Forelimb muscle (tissue), 1 donor: ENCODE results near the gene GLYATL2. TPM values are rescaled to one million over a fixed set of nuclear protein-coding genes. Genes with fewer than 3 reads are reported as not detected.

ENCODE experiments used
- DNase-seq: peaks from one replicate; pipeline ENCODE4 v3.0.0-alpha.2; 2013; ENCODE audit warnings: low read depth
- polyA plus RNA-seq: library from polyadenylated mRNA; unstranded; fragments of 120-200 nt; gene quantifications from one replicate; pipeline ENCODE4 v1.2.1, GENCODE V29; 2013; ENCODE audit not compliant: insufficient read length

GLYATL2 gene, protein sequence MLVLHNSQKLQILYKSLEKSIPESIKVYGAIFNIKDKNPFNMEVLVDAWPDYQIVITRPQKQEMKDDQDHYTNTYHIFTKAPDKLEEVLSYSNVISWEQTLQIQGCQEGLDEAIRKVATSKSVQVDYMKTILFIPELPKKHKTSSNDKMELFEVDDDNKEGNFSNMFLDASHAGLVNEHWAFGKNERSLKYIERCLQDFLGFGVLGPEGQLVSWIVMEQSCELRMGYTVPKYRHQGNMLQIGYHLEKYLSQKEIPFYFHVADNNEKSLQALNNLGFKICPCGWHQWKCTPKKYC
- polyA plus RNA-seq = 1.3 TPM

DNA sequence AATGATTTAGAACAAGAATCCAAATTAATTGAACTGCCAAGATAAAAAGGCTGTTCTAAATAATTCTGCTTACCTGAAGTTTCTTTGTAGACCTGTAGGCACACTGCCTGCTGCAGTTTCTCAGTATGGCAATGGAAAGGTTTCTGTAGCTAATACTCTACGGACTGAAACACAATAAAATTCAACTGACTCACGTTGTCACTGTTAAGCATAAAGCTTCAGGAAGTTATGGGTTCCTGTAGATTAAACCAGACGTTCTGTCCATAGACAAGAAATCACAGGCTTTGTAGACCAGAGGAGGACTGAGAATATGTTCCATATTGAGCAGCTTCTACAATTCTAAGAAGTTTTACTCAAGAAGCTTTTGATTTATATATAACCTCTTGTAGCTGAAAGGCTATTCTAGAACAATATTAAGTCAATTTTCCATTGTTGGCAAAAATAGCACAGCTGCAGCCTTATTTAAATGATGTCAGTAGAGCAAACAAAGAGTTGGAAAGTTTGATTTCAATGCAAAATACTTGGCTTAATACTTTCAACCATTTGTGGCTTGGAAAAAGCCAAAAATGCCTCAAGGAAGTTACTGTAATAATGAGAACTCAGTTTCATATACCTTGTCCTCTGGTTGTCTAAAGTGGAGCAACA lies at the start of gene GLYATL2:
TSS of gene GLYATL2 (minus strand) at position 344 of the 645 bp plus-strand sequence. CDS start 5,092 bp downstream, outside the sequence.
- no peak for DNase-seq

DNA sequence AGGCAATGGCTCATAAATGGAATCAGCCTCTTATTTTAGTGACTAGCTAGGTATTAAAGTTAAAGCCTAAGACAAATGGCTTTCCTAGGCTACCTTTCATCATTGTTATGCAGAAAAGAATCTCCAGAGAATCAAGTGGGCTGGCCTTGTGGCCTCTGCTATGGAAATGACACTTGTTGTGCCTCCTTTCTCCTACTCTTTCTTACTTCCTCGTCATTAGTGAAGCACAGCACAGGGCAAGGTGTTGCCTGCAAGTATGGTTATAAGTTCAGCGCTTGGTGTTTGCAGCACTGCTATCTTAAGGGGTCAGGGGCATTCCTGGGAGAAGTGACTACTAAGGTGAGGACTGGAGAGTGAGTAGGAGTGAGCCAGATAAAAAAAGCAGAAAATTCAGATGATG lies 49.4 kb upstream of the GLYATL2 start:
- DNase-seq = no peak

DNA sequence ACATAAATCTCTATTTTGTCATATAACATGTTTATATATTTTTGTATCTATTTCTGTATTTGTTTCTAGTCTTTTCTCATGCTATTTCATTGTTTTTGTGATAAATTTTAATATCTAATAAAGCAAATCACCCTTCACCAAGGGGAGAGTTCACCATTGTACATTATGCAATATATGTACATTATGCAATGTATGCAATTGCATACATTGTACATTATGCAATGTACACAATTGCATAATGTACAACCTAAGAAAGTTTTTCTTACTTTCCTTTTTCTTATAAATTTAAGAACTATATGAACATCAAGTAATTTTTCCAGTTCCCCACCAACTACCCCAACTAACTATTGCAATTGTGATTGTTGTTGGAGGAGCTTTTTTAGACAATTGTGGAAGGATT lies 44.1 kb upstream of the GLYATL2 start:
- DNase-seq = no peak

DNA sequence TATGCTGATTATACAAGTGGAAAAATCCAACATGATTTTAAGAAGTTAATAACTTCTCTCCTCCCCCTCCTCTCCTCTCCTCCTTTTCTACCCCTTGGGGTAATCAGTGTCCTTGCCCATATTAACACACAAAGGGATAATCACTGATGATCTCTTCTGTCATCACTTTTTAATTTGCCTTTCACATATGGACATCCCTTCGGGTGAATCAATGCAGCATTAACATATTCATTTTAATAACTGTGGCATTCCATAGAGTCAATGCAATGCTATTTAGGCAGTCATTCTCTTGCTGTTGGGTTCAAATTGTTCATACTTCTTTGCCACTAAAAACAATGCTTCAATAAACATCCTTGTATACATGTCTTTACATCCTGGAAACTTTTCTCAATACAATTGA lies 42.9 kb upstream of the GLYATL2 start:
- DNase-seq = no peak

DNA sequence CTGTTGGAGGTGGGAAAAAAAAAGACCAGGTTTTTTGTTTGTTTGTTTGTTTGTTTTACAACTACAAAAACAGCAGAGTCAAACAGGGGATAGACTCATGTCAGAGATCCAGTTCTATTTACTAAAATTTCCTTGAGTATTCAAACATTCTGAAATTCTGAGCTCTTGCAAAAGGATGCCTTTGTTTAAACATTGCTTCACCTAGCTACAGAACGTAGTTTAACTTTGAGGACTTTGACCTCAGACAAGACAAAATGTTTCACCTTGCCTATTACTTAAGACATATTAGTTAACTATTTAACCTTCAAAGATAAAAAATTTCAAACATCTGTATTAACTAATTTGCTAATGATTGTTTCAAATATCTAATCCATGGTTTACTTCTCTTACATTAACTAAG lies 36.1 kb upstream of the GLYATL2 start:
- DNase-seq = no peak

DNA sequence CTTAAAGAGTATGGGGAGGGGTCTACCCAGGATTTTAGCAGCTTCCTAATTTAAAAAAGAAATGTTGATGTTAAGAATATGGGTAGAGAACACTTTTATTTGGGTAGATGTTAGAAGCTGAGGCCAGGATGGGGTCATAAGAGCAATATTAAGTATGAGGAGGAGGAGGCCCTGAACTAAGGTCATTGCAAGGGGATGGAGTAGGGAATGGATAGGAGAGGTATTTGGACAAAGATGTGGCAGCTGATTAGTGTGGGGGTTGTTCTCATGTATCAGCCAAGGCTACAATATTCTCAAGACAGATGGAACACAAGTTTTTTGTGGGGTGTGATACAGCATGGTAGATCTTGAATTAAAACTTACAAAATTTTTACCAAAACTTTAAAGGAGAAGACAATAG lies 35.7 kb upstream of the GLYATL2 start:
- no peak for DNase-seq

DNA sequence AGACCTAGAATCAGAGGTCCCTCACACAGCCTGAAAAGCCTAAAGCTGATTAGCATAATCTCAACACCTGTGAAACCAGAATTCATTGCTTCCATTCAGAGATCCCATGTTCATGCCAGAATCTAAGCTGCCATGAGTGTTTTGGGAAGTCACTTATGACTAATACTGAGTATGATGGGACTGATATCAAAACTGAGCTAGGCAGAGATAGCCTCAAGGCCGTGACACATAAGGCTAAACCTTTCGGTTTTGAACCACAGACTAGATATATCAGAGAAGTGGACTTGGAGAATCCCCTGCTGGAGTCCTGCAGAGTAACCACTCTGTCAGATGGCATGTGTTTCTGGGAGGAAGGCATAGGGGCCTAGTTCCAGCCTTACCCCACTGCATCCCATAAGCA lies 23.1 kb upstream of the GLYATL2 start:
- no peak for DNase-seq

DNA sequence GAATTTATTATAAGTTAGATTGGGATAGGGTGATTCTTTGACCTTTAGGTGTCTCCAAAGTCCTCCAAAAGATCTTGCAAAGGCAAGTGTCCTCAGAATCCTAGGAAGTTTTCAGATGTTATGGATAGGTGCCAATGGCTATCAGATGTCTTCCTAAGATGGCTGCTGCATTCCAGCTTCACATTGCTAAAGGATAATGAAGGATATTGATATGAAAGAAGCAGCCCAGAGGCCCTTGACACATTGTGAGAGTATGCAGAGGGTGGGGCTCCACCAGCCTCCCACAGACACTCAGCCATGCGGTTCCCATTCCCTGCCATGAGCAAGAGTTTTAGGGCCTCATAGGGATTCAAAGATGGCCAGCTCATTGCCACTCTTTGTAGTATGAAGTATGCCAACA lies 22.3 kb upstream of the GLYATL2 start:
- DNase-seq = no peak

DNA sequence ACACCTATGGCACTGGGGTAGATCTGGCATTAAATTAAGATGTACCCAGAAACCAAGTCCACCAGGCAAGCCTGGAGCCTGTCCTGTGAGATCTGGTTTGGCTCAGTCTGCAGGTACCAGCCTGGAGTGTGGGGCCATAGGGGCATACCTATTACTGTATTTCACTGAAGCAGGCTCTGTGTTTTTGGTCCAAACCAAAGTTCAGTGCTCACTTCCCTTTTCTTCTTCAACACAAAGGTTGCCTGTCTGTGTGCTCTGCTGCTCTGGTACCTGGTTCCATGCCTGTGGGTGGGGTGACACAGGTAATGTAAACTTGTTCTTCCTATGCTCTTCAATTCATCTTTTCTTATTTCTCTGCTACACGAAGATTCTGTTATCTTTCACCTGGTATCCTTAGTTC lies 19.8 kb upstream of the GLYATL2 start:
- DNase-seq = no peak

DNA sequence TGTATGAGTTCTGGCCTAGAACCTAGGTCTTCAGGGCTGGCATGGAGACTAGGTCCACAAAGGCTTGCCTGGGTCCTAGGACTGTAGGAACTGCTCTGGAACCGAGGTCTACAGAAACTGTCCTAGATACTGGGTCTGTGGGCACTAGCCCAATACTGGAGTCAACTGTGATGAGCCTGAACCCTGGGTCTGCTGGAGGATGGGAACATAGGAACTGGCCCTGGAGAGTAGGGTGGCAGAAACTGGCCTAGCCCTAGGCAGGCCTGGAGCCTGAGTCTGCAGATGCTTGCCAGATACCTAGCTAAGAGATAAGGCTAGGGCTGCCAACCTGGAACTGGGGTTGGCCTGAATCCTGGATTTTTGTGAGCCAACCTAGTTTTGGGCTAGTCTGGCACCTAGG lies 19.2 kb upstream of the GLYATL2 start:
- no peak for DNase-seq

DNA sequence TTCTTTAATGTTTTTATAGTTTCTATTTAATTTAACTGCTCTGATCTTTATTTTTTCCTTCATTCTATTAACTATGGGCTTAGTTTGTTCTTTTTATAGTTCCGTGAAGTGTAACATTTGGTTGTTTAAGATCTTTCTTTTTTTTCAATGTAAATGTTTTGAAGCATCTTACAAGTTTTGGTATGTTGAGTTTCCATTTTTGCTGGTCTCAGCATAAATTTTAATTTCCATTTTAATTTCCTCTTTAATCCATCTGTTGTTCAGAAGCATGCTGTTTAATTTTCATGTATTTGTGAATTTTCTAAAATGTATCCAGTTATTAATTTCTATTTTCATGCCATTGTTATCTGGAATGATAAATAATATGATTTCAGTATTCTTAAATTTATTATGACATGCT lies 17.0 kb upstream of the GLYATL2 start:
- DNase-seq = no peak

DNA sequence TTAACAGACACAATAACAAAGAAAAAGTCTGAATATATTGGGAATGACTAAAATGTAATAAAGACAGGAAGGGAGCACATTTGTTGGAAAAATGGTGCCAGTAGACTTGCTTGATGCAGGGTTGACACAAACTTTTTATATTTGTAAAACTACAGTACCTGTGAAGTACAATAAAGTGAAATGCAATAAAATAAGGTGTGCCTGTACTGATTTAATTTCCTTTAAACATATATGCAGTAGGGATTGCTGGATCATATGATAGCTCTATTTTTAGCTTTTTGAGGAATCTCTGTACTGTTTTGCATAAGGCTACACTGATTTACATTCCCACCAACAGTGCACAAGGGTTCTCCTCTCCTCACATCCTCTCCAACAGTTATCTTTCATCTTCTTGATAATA lies 12.3 kb upstream of the GLYATL2 start:
- DNase-seq = no peak

DNA sequence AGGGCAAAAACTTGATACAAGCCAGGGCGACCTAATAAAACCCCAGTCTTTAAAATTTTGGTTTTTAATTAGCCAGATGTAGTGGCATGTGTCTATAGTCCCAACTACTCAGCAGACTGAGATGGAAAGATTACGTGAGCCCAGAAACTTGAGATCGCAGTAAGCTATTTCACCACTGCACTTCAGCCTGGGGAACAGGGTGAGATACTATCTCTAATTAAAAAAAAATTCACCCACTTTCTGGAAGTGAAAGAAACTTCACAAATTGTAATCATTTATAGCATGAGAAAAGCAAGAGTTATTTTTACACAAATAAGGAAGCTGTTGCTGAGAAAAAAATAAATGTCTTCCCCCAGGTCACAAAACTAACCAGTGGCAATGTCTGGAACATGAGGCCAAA lies 882 bp upstream of the GLYATL2 start:
- DNase-seq = no peak

DNA sequence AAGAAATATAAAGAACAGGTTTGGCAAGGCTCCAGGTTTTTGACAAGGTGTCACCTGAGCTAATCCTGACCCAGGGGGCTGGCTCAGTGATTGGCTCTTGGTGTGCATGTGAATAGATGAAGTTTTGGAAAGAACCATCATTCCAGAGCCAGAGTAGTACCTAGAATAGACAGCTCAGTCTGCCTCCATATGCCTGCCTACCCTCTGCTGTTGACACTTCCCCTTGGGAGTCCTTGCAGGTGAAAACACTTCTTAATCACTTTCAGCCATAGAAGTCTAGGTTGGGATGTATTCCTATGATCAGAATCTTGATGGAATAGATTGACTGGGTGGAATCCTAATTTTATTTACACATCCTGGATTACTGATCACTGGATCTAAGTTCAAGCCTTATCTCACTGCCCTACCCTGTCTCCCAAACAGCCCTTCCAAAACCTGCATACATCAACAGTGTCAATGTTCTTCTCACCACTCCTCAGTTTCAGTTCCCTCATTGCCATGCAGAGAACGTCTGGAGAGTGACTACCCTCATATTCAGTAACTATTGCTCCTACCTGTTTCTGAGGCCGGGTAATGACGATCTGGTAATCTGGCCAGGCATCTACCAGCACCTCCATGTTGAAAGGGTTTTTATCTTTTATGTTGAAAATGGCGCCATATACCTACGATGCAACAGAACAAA lies 6.7 kb downstream of the GLYATL2 start:
- no peak for DNase-seq

DNA sequence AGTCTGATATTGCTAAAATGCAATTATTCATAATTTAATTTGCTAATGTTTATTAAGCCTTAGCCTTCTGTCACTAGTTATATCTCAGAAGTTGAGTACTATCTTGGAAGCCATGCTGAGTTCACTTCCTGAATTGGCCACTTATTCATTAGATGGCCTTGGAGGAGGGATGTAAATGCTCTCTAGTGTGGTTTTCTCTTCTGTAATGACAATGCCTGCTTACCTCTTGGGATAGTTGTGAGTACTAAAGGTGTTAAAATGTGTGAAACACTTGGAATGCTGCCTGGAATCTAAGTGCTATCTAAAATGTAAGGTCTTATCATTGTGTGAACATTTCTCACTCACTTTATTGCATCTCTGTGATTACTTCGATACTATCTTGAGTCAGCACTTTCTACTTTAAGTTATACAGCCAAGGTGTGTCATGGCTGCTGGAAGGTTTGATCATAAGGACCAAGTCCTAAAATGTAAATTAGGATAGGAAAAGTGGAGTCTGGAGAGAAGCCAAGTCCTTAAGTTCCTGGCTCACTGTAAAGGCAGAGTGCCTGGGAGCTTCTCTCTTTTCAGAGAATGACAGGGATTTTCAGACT lies 12.4 kb downstream of the GLYATL2 start:
- DNase-seq = no peak

DNA sequence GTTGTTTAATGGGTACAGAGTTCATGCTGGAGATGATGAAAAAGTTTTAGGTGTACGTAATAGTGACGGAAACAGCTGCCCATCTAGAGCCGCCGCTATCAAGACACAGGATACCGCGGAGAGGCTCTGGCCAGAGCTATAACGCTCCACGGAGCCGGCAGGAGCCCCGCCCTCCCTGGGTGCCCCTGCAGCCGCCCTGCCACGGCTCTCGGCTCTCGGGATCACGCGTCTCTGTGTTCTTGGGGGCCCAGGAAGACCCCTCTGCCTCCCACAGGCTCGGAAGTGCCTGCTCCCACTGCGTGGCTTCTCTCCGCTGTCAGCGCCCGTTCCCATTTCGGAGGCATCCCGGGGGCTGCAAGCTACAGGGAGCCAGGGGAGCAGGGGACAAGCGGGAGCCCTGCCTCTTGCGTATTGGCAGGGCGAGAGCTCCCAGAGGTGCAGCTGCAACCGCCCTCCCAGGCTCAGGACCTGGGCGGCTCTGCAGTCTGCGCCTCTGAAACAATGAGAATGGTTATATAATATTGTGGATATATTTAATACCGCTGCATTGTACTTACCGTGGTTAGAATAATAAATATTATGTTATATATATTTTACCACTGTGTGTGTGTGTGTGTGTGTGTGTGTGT lies 13.7 kb downstream of the GLYATL2 start:
- no peak for DNase-seq

DNA sequence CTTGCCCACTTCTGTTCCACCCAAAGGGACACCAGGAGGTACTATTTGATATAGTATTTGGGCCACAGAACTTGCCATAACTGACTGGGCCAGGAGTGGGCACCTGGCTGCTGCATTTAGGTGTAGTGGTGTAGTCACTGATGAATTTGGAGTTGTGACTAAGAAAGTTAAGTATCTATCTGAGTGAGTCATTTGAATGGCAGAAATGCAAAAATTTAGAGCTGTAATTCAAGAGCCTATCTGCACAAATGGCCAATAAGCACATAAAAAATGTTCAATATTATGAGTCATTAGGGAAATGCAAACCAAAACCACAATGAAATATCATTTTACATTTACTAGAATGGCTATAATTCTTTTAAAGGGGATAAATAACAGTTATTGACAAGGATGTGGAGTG lies 14.7 kb downstream of the GLYATL2 start:
- DNase-seq = no peak

DNA sequence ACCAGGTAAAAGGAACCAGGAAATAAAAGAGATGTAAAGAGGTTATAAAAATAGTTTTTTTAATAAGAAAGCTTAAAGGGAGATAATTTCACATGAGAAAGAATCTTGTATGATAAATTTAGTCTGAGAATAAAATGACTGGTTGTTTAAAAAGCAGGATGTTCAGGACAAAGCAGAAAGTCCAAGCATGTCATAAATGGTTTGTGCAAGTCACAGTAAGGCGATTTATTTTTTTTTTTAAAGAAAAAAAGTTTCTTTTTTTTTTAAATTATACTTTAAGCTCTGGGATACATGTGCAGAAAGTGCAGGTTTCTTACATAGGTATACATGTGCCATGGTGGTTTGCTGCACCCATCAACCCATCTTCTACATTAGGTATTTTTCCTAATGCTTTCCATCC lies 30.8 kb downstream of the GLYATL2 start:
- DNase-seq = no peak

DNA sequence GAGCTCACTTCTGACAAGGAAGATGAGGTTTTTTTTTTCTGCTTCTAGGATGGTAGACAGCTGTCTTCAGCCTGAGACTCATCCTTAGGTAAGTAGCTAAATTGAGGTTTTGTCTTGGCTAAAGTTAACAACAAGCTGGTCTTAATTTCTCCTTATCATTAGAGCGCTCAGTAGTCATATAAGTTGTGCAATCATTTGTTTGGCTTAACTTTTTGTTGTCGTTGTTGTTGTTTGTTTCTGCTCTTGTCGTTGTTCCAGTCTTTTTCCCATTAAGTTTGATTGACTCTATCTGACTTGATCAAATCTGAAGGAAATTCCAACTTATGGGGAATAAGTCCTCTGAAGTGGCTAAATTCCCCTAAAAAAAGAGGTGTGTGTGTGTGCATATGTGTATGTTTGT lies 33.0 kb downstream of the GLYATL2 start:
- DNase-seq = no peak

DNA sequence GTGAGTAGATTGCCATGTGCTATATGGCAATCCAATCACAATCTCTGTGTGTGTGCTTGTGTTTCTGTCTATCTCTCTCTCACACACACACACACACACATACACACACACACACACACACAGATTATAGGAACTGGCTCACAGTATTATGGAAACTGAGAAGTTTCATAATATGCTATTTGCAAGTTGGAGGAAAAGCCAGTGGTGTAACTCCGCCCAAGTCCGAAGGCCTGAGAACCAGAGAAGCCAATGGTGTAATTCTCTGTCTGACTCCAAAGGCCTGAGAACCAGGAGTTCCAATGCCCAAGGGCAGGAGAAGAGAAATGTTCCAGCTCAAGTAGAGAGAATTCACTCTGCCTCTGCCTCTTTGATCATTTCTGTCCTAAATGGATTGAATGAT lies 37.2 kb downstream of the GLYATL2 start:
- DNase-seq = no peak

DNA sequence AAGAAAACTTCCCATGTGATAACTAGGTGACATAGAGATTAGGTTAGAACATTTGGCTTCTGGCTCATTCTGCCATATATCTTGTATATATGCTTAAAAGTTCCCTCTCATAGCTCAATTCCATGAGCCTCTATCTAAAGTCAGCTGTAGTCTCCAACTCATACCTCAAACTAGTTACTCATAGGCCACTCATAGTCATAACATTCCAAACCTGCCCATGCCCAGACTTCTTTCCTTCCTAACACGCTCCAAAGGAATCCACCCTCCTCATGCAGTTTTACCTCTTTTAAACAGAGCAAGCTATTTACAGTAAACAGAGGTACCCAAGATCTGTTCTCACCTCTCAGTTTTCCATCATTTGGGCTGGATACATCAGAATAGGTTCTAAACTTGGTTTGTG lies 39.4 kb downstream of the GLYATL2 start:
- no peak for DNase-seq

DNA sequence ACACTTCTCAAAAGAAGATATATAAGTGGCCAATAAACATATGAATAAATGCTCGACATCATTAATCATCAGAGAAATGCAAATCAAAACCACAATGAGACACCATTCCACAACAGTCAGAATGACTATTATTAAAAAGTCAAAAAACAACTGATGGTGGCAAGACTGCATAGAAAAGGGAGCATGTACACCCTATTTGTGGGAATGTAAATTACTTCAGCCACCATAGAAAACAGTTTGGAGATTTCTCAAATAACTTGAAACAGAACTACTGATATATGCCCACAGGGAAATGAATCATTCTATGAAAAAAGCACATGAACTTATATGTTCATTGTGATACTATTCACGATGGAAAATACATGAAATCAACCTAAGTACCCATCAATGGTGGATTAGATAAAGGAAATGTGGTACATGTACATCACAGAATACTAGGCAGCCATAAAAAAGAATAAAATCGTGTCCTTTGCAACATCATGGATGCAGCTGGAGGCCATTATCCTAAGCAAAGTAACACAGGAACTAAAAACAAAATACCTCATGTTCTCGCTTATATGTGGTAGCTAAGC lies 42.4 kb downstream of the GLYATL2 start:
- no peak for DNase-seq
